ENCODE measurements around the gene VAPA.

GRCh38 chr18:10006311-10006893 is 92.6 kb downstream of the VAPA start:
- TF ChIP-seq, protein P1, sequence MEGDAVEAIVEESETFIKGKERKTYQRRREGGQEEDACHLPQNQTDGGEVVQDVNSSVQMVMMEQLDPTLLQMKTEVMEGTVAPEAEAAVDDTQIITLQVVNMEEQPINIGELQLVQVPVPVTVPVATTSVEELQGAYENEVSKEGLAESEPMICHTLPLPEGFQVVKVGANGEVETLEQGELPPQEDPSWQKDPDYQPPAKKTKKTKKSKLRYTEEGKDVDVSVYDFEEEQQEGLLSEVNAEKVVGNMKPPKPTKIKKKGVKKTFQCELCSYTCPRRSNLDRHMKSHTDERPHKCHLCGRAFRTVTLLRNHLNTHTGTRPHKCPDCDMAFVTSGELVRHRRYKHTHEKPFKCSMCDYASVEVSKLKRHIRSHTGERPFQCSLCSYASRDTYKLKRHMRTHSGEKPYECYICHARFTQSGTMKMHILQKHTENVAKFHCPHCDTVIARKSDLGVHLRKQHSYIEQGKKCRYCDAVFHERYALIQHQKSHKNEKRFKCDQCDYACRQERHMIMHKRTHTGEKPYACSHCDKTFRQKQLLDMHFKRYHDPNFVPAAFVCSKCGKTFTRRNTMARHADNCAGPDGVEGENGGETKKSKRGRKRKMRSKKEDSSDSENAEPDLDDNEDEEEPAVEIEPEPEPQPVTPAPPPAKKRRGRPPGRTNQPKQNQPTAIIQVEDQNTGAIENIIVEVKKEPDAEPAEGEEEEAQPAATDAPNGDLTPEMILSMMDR (IDR thresholded peaks at IDR 0.05), result peak; percentile 4 to 39 (median 24)
- no peak for TF ChIP-seq POLR2A (IDR thresholded peaks at IDR 0.05)
